Lower leg skin (tissue), 3 donors: Measurements from ENCODE around the gene ABCD1.

ENCODE experiments used
- CTCF ChIP-seq, 3 donors: fragments of 450-650 bp; IDR thresholded peaks; one replicate each; pipeline ENCODE4 v1.5.1; 2016; ENCODE audit warnings: antibody characterized with exemption in 3 of 3, mild to moderate bottlenecking in 3 of 3, moderate library complexity in 2 of 3
- POLR2A ChIP-seq, 2 donors: fragments of 450-650 bp; IDR thresholded peaks; one replicate each; pipeline ENCODE4 v1.6.1; 2016 to 2017; ENCODE audit warnings: antibody characterized with exemption in 2 of 2, mild to moderate bottlenecking in 1 of 2, moderate library complexity in 1 of 2

GRCh38 chrX:153777261-153778090 is 52.8 kb downstream of the ABCD1 start:
- TF ChIP-seq CTCF (IDR thresholded peaks at IDR 0.05) (no peak), POLR2A (IDR thresholded peaks at IDR 0.05) (no peak)
